Hepatocyte (in vitro differentiated cells): ENCODE measurements around the gene ZNF474. TPM values are rescaled to one million over a fixed set of nuclear protein-coding genes. Genes with fewer than 3 reads are reported as not detected.

Source experiments
- DNase-seq: peaks from one replicate; pipeline ENCODE4 v3.0.0-alpha.2; 2016; ENCODE audit warnings: low spot score
- H2AFZ ChIP-seq: fragments of 200-600 bp; sonication (generic); 2 replicates; pipeline ENCODE4 v1.6.0; 2016; ENCODE audit warnings: antibody characterized with exemption, mild to moderate bottlenecking
- H3K27ac ChIP-seq: fragments of 200-600 bp; sonication (generic); 2 replicates; pipeline ENCODE4 v1.5.1; 2016; ENCODE audit warnings: mild to moderate bottlenecking
- H3K27me3 ChIP-seq: fragments of 200-600 bp; sonication (generic); 2 replicates; pipeline ENCODE4 v1.6.1; 2016
- H3K36me3 ChIP-seq: fragments of 200-600 bp; sonication (generic); replicated peaks from 2 replicates; pipeline ENCODE4 v1.5.1; 2016; ENCODE audit warnings: low read depth; ENCODE audit not compliant: insufficient read depth
- H3K4me1 ChIP-seq: fragments of 200-600 bp; sonication (generic); 2 replicates; pipeline ENCODE4 v1.5.1; 2016; ENCODE audit warnings: mild to moderate bottlenecking, moderate library complexity; ENCODE audit not compliant: insufficient read depth
- H3K4me2 ChIP-seq: fragments of 200-600 bp; sonication (generic); 2 replicates; pipeline ENCODE4 v1.6.0; 2016
- H3K4me3 ChIP-seq: fragments of 200-600 bp; sonication (generic); 2 replicates; pipeline ENCODE4 v1.5.1; 2016; ENCODE audit warnings: mild to moderate bottlenecking
- H3K79me2 ChIP-seq: fragments of 200-600 bp; sonication (generic); 2 replicates; pipeline ENCODE4 v1.6.0; 2017; ENCODE audit warnings: mild to moderate bottlenecking
- H3K9me2 ChIP-seq: fragments of 200-600 bp; sonication (generic); replicated peaks from 2 replicates; pipeline ENCODE4 v1.6.0; 2017; ENCODE audit warnings: mild to moderate bottlenecking; ENCODE audit not compliant: insufficient read depth
- H3K9me3 ChIP-seq: fragments of 200-600 bp; sonication (generic); 2 replicates; pipeline ENCODE4 v1.5.1; 2016; ENCODE audit warnings: low read depth, mild to moderate bottlenecking
- H4K20me1 ChIP-seq: fragments of 200-600 bp; sonication (generic); 2 replicates; pipeline ENCODE4 v1.6.0; 2016; ENCODE audit warnings: mild to moderate bottlenecking; ENCODE audit not compliant: insufficient read depth, poor library complexity, severe bottlenecking
- EZH2 ChIP-seq: fragments of 200-600 bp; sonication (generic); IDR thresholded peaks from 2 replicates; pipeline ENCODE4 v1.6.1; 2016; ENCODE audit warnings: antibody characterized with exemption, mild to moderate bottlenecking, borderline replicate concordance
- EZH2phosphoT487 ChIP-seq: fragments of 200-600 bp; sonication (generic); IDR thresholded peaks from one replicate; pipeline ENCODE4 v1.6.1; 2018; ENCODE audit warnings: antibody characterized with exemption, mild to moderate bottlenecking, low read depth, moderate library complexity; ENCODE audit not compliant: unreplicated experiment, severe bottlenecking
- WGBS: methylation state at CpG from one replicate; pipeline ENCODE4 v1.1.6; 2016; ENCODE audit warnings: low lambda C conversion rate; ENCODE audit errors: missing lambda C conversion rate; 5-methylcytosine and 5-hydroxymethylcytosine counted together
- polyA plus RNA-seq: library from polyadenylated mRNA; unstranded; fragments of >200 nt; fragmentation: Nextera tagmentation; extraction: Ambion mirVana; gene quantifications from 2 replicates; pipeline ENCODE4 v1.2.1, GENCODE V29; 2016
- total RNA-seq: library from RNA; depleted of rRNA; stranded (reverse); fragments of >200 nt; gene quantifications from 2 replicates; pipeline ENCODE4 v1.2.3, GENCODE V29; 2014
- TF ChIP-seq, protein P1 (sequence below): fragments of 200-600 bp; sonication (generic); IDR thresholded peaks from 2 replicates; pipeline ENCODE4 v1.5.1; 2016; ENCODE audit warnings: antibody characterized with exemption, mild to moderate bottlenecking; ENCODE audit not compliant: poor library complexity

ZNF474 gene
- total and polyA plus RNA-seq, 2 experiments from 2014 or later: 0.43 to 2.8 TPM

- peak overlapping the region; percentile 63 for H3K27ac ChIP-seq
- H3K27me3 ChIP-seq: no peaks in the 10 kb centered on the region
- H3K79me2 ChIP-seq: no peaks in the 10 kb centered on the region
- no peak overlapping the region for H3K4me2 ChIP-seq
- H3K36me3 ChIP-seq: no peaks in the 10 kb centered on the region
- 69% methylated on average over 7 of the region's 7 CpGs for WGBS
- H3K4me1 ChIP-seq: no peaks in the 10 kb centered on the region
- no peak overlapping the region for H3K4me3 ChIP-seq
- H3K9me3 ChIP-seq: no peaks in the 10 kb centered on the region
- TF ChIP-seq, protein P1, sequence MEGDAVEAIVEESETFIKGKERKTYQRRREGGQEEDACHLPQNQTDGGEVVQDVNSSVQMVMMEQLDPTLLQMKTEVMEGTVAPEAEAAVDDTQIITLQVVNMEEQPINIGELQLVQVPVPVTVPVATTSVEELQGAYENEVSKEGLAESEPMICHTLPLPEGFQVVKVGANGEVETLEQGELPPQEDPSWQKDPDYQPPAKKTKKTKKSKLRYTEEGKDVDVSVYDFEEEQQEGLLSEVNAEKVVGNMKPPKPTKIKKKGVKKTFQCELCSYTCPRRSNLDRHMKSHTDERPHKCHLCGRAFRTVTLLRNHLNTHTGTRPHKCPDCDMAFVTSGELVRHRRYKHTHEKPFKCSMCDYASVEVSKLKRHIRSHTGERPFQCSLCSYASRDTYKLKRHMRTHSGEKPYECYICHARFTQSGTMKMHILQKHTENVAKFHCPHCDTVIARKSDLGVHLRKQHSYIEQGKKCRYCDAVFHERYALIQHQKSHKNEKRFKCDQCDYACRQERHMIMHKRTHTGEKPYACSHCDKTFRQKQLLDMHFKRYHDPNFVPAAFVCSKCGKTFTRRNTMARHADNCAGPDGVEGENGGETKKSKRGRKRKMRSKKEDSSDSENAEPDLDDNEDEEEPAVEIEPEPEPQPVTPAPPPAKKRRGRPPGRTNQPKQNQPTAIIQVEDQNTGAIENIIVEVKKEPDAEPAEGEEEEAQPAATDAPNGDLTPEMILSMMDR: no peak
- TF ChIP-seq EZH2phosphoT487 (no peak), EZH2 (no peak)
- H2AFZ ChIP-seq: no peak overlapping the region
- peak; percentile 34 for DNase-seq
- no peaks in the 10 kb centered on the region for H3K9me2 ChIP-seq
- no peaks in the 10 kb centered on the region for H4K20me1 ChIP-seq
Measured at GRCh38 chr5:122154910-122155309, 25.6 kb downstream of the ZNF474 start.

DNA sequence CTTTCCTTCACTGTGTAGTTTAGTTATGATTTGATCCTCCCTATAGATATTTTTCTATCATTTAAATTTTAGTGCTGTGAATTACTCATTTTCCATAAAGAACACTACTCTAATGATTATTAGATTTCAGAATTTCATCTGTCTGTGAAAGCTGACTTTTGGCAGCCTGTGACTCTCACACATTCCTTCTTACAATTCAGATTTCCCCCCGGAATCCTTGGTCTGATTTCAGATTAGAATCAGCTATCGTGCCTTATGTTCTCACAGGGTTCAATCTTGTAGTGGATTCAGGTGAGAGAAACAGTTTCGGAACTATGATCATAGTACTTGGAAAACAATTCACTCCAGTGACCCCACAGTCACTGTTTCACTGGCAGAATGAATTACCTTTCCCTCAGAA is 26.2 kb downstream of the ZNF474 start:
- Histone ChIP-seq H3K4me1 (no peaks in the 10 kb centered on the region), H3K9me2 (no peaks in the 10 kb centered on the region), H3K27me3 (no peaks in the 10 kb centered on the region), H3K36me3 (no peaks in the 10 kb centered on the region), H3K4me2 (no peak overlapping the region), H3K27ac (peak overlapping the region; percentile 53), H3K79me2 (no peaks in the 10 kb centered on the region), H3K4me3 (no peak overlapping the region), H2AFZ (no peak overlapping the region), H4K20me1 (no peaks in the 10 kb centered on the region), H3K9me3 (no peaks in the 10 kb centered on the region)
- no peak for DNase-seq
- TF ChIP-seq EZH2phosphoT487: no peak
- TF ChIP-seq EZH2: no peak
- TF ChIP-seq, protein P1: no peak
- WGBS: 92% methylated on average over 3 of the region's 3 CpGs

DNA sequence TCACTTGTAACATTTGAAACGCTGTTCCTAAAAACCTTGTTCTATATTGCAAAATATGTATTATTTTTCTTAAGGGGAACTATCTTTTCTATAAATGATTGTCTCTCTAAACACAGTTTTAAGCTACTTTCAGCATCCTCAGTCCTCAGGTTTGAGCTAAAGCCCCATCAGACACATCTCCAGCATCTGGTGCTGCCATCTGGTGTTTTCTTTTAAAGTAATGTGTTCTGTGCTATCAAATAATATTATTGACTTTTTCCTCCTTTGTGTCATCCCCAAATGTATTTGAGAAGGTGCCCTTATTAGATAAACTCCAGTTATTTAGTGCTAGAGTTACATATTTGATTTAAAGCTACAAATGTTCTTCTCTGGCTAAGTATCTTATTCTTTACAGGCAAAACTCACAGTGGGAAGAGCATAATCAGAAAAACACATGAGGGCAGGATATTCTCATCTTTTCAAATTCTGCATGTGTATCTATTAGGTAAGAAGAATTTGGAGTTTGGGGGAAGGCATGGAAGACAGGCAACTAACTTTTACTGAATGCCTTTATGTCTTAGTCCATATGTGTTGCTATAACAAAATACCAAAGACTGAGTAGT is 27.5 kb downstream of the ZNF474 start:
- TF ChIP-seq EZH2phosphoT487 (no peak), EZH2 (no peak)
- TF ChIP-seq, protein P1: peak; percentile 63
- H3K4me3 ChIP-seq: no peak overlapping the region
- H3K9me2 ChIP-seq: no peaks in the 10 kb centered on the region
- H3K4me1 ChIP-seq: no peaks in the 10 kb centered on the region
- no peaks in the 10 kb centered on the region for H3K9me3 ChIP-seq
- 29% methylated on average over 1 of the region's 1 CpG for WGBS
- no peaks in the 10 kb centered on the region for H4K20me1 ChIP-seq
- H3K27ac ChIP-seq: no peak overlapping the region
- peak; percentile 57 for DNase-seq
- no peaks in the 10 kb centered on the region for H3K36me3 ChIP-seq
- H3K4me2 ChIP-seq: no peak overlapping the region
- no peak overlapping the region for H2AFZ ChIP-seq
- H3K79me2 ChIP-seq: no peaks in the 10 kb centered on the region
- H3K27me3 ChIP-seq: no peaks in the 10 kb centered on the region
